Measurements from ENCODE around the gene FANCB. TPM values are rescaled to one million over a fixed set of nuclear protein-coding genes. Genes with fewer than 3 reads are reported as not detected.
A peak's percentile ranks its signal among the peaks of the same experiment; 100 is the strongest.

The FANCB gene
- total RNA-seq, result 1 to 10 TPM; 1.2 to 4.3 TPM

GRCh38 chrX:14872851-14873675 is at the start of gene FANCB, which contains the start of gene MOSPD2:
Gene FANCB, minus strand, starts transcription at chrX:14873069. Its CDS starts 7,559 bp downstream, at chrX:14865510.
Gene MOSPD2, plus strand, starts transcription at chrX:14873421. Its CDS starts 108 bp downstream, at chrX:14873529.
- peak within 1 kb of the TSS; percentile 50 for H3K27ac ChIP-seq
- no peaks in the 10 kb centered on the region for H3K36me3 ChIP-seq
- H3K4me1 ChIP-seq, result no peaks in the 10 kb centered on the region
- H3K4me3 ChIP-seq, result peak within 1 kb of the TSS; percentile 54
- no peaks in the 10 kb centered on the region for H3K27me3 ChIP-seq
- peak within 1 kb of the TSS; percentile 71 to 78 for H3K9ac ChIP-seq (ENCODE audit: low read depth in 2 of 2, low read length in 2 of 2)
- no peaks in the 10 kb centered on the region for H3K9me3 ChIP-seq
- peak; percentile 93 for DNase-seq
- TF ChIP-seq CTCF (IDR thresholded peaks at IDR 0.05), result no peak
- intact Hi-C loops (cut with DNase I), result no loop called here

DNA sequence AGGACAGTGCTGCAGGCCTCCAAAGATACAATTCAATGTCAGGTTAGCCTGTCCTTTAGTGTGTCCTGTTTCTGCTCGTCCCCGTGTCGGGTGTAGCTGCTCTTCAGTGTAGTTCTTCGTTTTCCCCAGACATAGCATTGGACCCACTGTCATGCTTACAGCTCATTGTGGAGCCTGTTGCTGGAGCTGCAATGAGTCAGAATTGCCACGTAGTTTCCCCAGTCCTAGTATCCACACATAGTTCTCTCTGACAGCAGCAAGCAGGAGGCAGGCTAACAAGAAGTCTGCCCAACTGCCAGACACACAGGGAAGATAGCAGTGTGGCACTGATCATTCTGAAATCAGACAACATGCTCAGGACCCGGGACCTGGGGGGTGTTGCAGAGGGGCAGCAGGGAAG is 49.6 kb upstream of the FANCB start:
- no peaks in the 10 kb centered on the region for H3K9me3 ChIP-seq
- no peak overlapping the region for H3K27ac ChIP-seq
- no peaks in the 10 kb centered on the region for H3K36me3 ChIP-seq
- no peak for DNase-seq
- H3K4me1 ChIP-seq, result no peaks in the 10 kb centered on the region
- intact Hi-C loops (cut with DNase I), result no loop called here
- no peak for TF ChIP-seq CTCF (IDR thresholded peaks at IDR 0.05)
- H3K27me3 ChIP-seq, result no peaks in the 10 kb centered on the region
- no peak overlapping the region for H3K9ac ChIP-seq (ENCODE audit: low read depth in 2 of 2, low read length in 2 of 2)
- H3K4me3 ChIP-seq, result no peak overlapping the region

DNA sequence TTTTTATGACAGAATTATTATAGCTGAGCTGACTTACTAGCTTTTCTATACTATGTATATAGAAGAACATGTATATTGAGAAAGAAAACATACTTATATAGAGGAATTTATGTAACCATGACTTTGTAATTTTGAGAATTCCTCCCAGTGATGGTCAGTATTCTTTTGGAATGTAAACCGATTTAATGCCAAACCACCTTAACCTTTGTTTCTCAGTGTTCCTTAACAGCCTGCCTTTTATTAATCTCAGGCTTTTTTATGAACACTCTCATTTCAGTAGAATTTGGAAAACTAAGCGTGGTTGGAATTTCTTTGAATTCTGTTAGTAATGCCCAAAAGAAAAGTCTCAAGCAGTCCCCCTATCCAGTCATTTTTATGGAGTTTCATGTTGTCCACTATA is 47.3 kb upstream of the FANCB start:
- DNase-seq, result no peak
- Histone ChIP-seq H3K27me3 (no peaks in the 10 kb centered on the region), H3K9ac (ENCODE audit: low read depth in 2 of 2, low read length in 2 of 2) (no peak overlapping the region), H3K27ac (no peak overlapping the region), H3K4me1 (no peaks in the 10 kb centered on the region), H3K9me3 (no peaks in the 10 kb centered on the region), H3K4me3 (no peak overlapping the region), H3K36me3 (no peaks in the 10 kb centered on the region)
- no peak for TF ChIP-seq CTCF (IDR thresholded peaks at IDR 0.05)
- intact Hi-C loops (cut with DNase I), result no loop called here

DNA sequence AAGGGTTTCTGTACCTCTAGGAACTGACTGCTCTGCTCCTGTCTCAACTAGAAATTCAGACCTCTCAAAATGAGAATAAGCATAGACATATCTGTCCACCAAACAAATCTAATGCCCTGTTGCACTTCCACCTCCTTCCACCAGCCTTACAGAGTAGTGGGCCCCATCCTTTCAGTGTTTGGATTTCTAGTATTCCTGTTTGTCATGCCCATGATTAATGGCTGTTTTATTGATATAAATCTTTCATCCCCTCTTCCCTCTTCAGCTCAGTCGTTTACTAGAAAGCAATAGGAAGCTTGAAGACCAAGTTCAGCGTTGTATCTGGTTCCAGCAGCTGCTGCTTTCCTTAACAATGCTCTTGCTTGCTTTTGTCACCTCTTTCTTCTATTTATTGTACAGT is 46.5 kb upstream of the FANCB start:
- Histone ChIP-seq H3K9ac (ENCODE audit: low read depth in 2 of 2, low read length in 2 of 2) (no peak overlapping the region), H3K4me3 (no peak overlapping the region), H3K36me3 (no peaks in the 10 kb centered on the region), H3K9me3 (no peaks in the 10 kb centered on the region), H3K4me1 (no peaks in the 10 kb centered on the region), H3K27ac (no peak overlapping the region), H3K27me3 (no peaks in the 10 kb centered on the region)
- DNase-seq, result no peak
- intact Hi-C loops (cut with DNase I), result no loop called here
- no peak for TF ChIP-seq CTCF (IDR thresholded peaks at IDR 0.05)

GRCh38 chrX:14916017-14916674 is 43.3 kb upstream of the FANCB start:
- no peak for DNase-seq
- H3K27me3 ChIP-seq, result no peaks in the 10 kb centered on the region
- TF ChIP-seq CTCF (IDR thresholded peaks at IDR 0.05), result no peak
- no peaks in the 10 kb centered on the region for H3K4me1 ChIP-seq
- H3K9ac ChIP-seq (ENCODE audit: low read depth in 2 of 2, low read length in 2 of 2), result no peak overlapping the region
- H3K36me3 ChIP-seq, result no peaks in the 10 kb centered on the region
- H3K27ac ChIP-seq, result no peak overlapping the region
- intact Hi-C loops (cut with DNase I), result no loop called here
- no peaks in the 10 kb centered on the region for H3K9me3 ChIP-seq
- no peak overlapping the region for H3K4me3 ChIP-seq
